ENCODE measurements around the gene XXYLT1.

Gene XXYLT1

GRCh38 chr3:195265363-195265976 is 5.5 kb downstream of the XXYLT1 start:
- no peak for DNase-seq

GRCh38 chr3:195263925-195264600 is 6.9 kb downstream of the XXYLT1 start:
- DNase-seq: no peak

GRCh38 chr3:195263193-195263924 is 7.6 kb downstream of the XXYLT1 start:
- no peak for DNase-seq

GRCh38 chr3:195261925-195262324 is 9.0 kb downstream of the XXYLT1 start:
- DNase-seq: no peak

- DNase-seq: no peak
Observed at GRCh38 chr3:195260280-195260905, 10.6 kb downstream of the XXYLT1 start.

- peak; percentile 34 for DNase-seq
Observed at GRCh38 chr3:195259475-195260279, 11.3 kb downstream of the XXYLT1 start.

GRCh38 chr3:195259154-195259474 is 11.8 kb downstream of the XXYLT1 start:
- DNase-seq: no peak

GRCh38 chr3:195258449-195259153 is 12.4 kb downstream of the XXYLT1 start:
- DNase-seq: no peak

GRCh38 chr3:195257454-195258448 is 13.2 kb downstream of the XXYLT1 start:
- DNase-seq: no peak

GRCh38 chr3:195256639-195257453 is 14.1 kb downstream of the XXYLT1 start:
- DNase-seq: no peak

GRCh38 chr3:195255571-195256501 is 15.1 kb downstream of the XXYLT1 start:
- no peak for DNase-seq

- no peak for DNase-seq
Observed at GRCh38 chr3:195255176-195255500, 15.8 kb downstream of the XXYLT1 start.

GRCh38 chr3:195254454-195255175 is 16.3 kb downstream of the XXYLT1 start:
- no peak for DNase-seq

- DNase-seq: no peak
Observed at GRCh38 chr3:195253923-195254432, 17.0 kb downstream of the XXYLT1 start.

GRCh38 chr3:195251336-195252065 is 19.5 kb downstream of the XXYLT1 start:
- no peak for DNase-seq

- DNase-seq: peak; percentile 84
Observed at GRCh38 chr3:195250473-195251251, 20.3 kb downstream of the XXYLT1 start.
